ENCODE results near the gene RBM47. TPM values are rescaled to one million over a fixed set of nuclear protein-coding genes. Genes with fewer than 3 reads are reported as not detected.

RBM47 gene
- polyA plus RNA-seq, 3 donors, result 79.5 to 101 (median 92.8) TPM

- DNase-seq, result no peak
- peak overlapping the region in 1 of 2 donors; percentile 50 for H3K27ac ChIP-seq (ENCODE audit: low read depth in 1 of 2, low read length in 2 of 2)
- peaks cover 94% of the 10 kb centered on the region for H3K79me2 ChIP-seq (ENCODE audit: insufficient read depth, low read length)
- peaks cover 34 to 63% of the 10 kb centered on the region in 2 donors for H3K36me3 ChIP-seq (replicated peaks in 1 of 2; ENCODE audit: control insufficient read depth in 1 of 2, insufficient read depth in 2 of 2, low read length in 2 of 2)
- H3K9ac ChIP-seq (ENCODE audit: insufficient read depth, low read length, poor library complexity, severe bottlenecking), result no peak overlapping the region
- no peaks in the 10 kb centered on the region for H3K9me3 ChIP-seq (replicated peaks in 1 of 2; ENCODE audit: control insufficient read depth in 1 of 2, insufficient read depth in 1 of 2, low read length in 2 of 2)
- H3K4me1 Mint-ChIP-seq, result peaks cover 15% of the 10 kb centered on the region
- H3K4me2 ChIP-seq (replicated peaks; ENCODE audit: extremely low read depth, low read length, poor library complexity, severe bottlenecking), result no peak overlapping the region
- H3K27me3 ChIP-seq (ENCODE audit: control insufficient read depth in 2 of 2, insufficient read depth in 2 of 2, low read length in 2 of 2), result no peaks in the 10 kb centered on the region
- H3K4me1 ChIP-seq (ENCODE audit: control insufficient read depth in 1 of 2, insufficient read depth in 2 of 2, low read length in 2 of 2), result peaks cover 10 to 16% of the 10 kb centered on the region in 2 donors
- H3K36me3 Mint-ChIP-seq, result peaks cover 47 to 75% of the 10 kb centered on the region in 2 donors
- TF ChIP-seq CTCF (IDR thresholded peaks at IDR 0.05), result no peak
- peaks cover 0 to 4% (median 0%) of the 10 kb centered on the region in 7 donors for H3K9me3 Mint-ChIP-seq
- H2AFZ ChIP-seq (ENCODE audit: insufficient read depth, low read depth, low read length, poor library complexity, severe bottlenecking), result no peak overlapping the region
- H4K20me1 ChIP-seq (ENCODE audit: insufficient read depth, low read length), result peaks cover 52% of the 10 kb centered on the region
- WGBS (ENCODE audit: insufficient coverage), result 96% methylated on average over 5 of the region's 5 CpGs
- peaks cover 0 to 3% (median 0%) of the 10 kb centered on the region in 3 donors for H3K27me3 Mint-ChIP-seq (ENCODE audit: low read depth in 3 of 3)
- no peak overlapping the region for H3K4me3 Mint-ChIP-seq
- intact Hi-C loops (cut with micrococcal nuclease), result no loop called here
- peak overlapping the region in 5 of 7 donors; percentile 8 to 66 (median 59) for H3K27ac Mint-ChIP-seq
- no peak overlapping the region for H3K4me3 ChIP-seq (replicated peaks in 1 of 3; ENCODE audit: low read depth in 2 of 3, low read length in 3 of 3)
Measured at GRCh38 chr4:40595981-40596380, 33.7 kb downstream of the RBM47 start.

- Mint-ChIP-seq H3K4me1 (peaks cover 15% of the 10 kb centered on the region), H3K9me3 (peaks cover 0 to 2% (median 0%) of the 10 kb centered on the region in 7 donors), H3K4me3 (no peak overlapping the region), H3K27me3 (ENCODE audit: low read depth in 3 of 3) (no peaks in the 10 kb centered on the region), H3K27ac (peak overlapping the region in 6 of 7 donors; percentile 16 to 75 (median 34)), H3K36me3 (peaks cover 60 to 83% of the 10 kb centered on the region in 2 donors)
- H3K4me3 ChIP-seq (replicated peaks in 1 of 3; ENCODE audit: low read depth in 2 of 3, low read length in 3 of 3), result no peak overlapping the region
- H3K27ac ChIP-seq (ENCODE audit: low read depth in 1 of 2, low read length in 2 of 2), result peak overlapping the region in 1 of 2 donors; percentile 4
- TF ChIP-seq CTCF (IDR thresholded peaks at IDR 0.05), result no peak
- peaks cover 96% of the 10 kb centered on the region for H3K79me2 ChIP-seq (ENCODE audit: insufficient read depth, low read length)
- peaks cover 0 to 3% of the 10 kb centered on the region in 2 donors for H3K4me1 ChIP-seq (ENCODE audit: control insufficient read depth in 1 of 2, insufficient read depth in 2 of 2, low read length in 2 of 2)
- peaks cover 39 to 75% of the 10 kb centered on the region in 2 donors for H3K36me3 ChIP-seq (replicated peaks in 1 of 2; ENCODE audit: control insufficient read depth in 1 of 2, insufficient read depth in 2 of 2, low read length in 2 of 2)
- no peak overlapping the region for H3K9ac ChIP-seq (ENCODE audit: insufficient read depth, low read length, poor library complexity, severe bottlenecking)
- H4K20me1 ChIP-seq (ENCODE audit: insufficient read depth, low read length), result peaks cover 58% of the 10 kb centered on the region
- H2AFZ ChIP-seq (ENCODE audit: insufficient read depth, low read depth, low read length, poor library complexity, severe bottlenecking), result no peak overlapping the region
- no peaks in the 10 kb centered on the region for H3K27me3 ChIP-seq (ENCODE audit: control insufficient read depth in 2 of 2, insufficient read depth in 2 of 2, low read length in 2 of 2)
- 86% methylated on average over 9 of the region's 14 CpGs for WGBS (ENCODE audit: insufficient coverage)
- H3K4me2 ChIP-seq (replicated peaks; ENCODE audit: extremely low read depth, low read length, poor library complexity, severe bottlenecking), result no peak overlapping the region
- intact Hi-C loops (cut with micrococcal nuclease), result no loop called here
- H3K9me3 ChIP-seq (replicated peaks in 1 of 2; ENCODE audit: control insufficient read depth in 1 of 2, insufficient read depth in 1 of 2, low read length in 2 of 2), result no peaks in the 10 kb centered on the region
- DNase-seq, result no peak
Measured at GRCh38 chr4:40594261-40595178, 35.1 kb downstream of the RBM47 start.

Measured in CD14-positive monocyte (primary cell).